Smooth muscle cell (in vitro differentiated cells): ENCODE measurements around the gene TTYH3. TPM values are rescaled to one million over a fixed set of nuclear protein-coding genes. Genes with fewer than 3 reads are reported as not detected.

Experiments used
- DNase-seq: peaks from one replicate; lab custom pipeline; 2025; ENCODE audit not compliant: unreplicated experiment; lab: John Stamatoyannopoulos, UW
- H2AFZ ChIP-seq: fragments of 200-600 bp; sonication (generic); 2 replicates; pipeline ENCODE4 v1.6.0; 2016; ENCODE audit warnings: antibody characterized with exemption, low read depth, mild to moderate bottlenecking
- H3F3A ChIP-seq: fragments of 200-600 bp; sonication (generic); 2 replicates; pipeline ENCODE4 v1.6.0; 2017; ENCODE audit warnings: antibody characterized with exemption, low read depth
- H3K27ac ChIP-seq: fragments of 200-600 bp; sonication (generic); 2 replicates; pipeline ENCODE4 v1.5.1; 2016; ENCODE audit warnings: low read depth, mild to moderate bottlenecking
- H3K27me3 ChIP-seq: fragments of 200-600 bp; sonication (generic); 2 replicates; pipeline ENCODE4 v1.6.1; 2016; ENCODE audit warnings: low read depth, mild to moderate bottlenecking
- H3K36me3 ChIP-seq: fragments of 200-600 bp; sonication (generic); 2 replicates; pipeline ENCODE4 v1.5.1; 2016; ENCODE audit warnings: low read depth
- H3K4me1 ChIP-seq: fragments of 200-600 bp; sonication (generic); 2 replicates; pipeline ENCODE4 v1.5.1; 2016; ENCODE audit warnings: low read depth
- H3K4me2 ChIP-seq: fragments of 200-600 bp; sonication (generic); 2 replicates; pipeline ENCODE4 v1.6.0; 2016; ENCODE audit warnings: mild to moderate bottlenecking
- H3K4me3 ChIP-seq: fragments of 200-600 bp; sonication (generic); 2 replicates; pipeline ENCODE4 v1.5.1; 2016; ENCODE audit warnings: mild to moderate bottlenecking
- H3K79me2 ChIP-seq: fragments of 200-600 bp; sonication (generic); 2 replicates; pipeline ENCODE4 v1.6.0; 2016; ENCODE audit warnings: low read depth, mild to moderate bottlenecking
- H3K9ac ChIP-seq: fragments of 200-600 bp; sonication (generic); 2 replicates; pipeline ENCODE4 v1.6.0; 2016; ENCODE audit warnings: low read depth
- H3K9me3 ChIP-seq: fragments of 200-600 bp; sonication (generic); replicated peaks from 2 replicates; pipeline ENCODE4 v1.5.1; 2016; ENCODE audit warnings: low read depth
- H4K20me1 ChIP-seq: fragments of 200-600 bp; sonication (generic); 2 replicates; pipeline ENCODE4 v1.6.0; 2016; ENCODE audit warnings: low read depth
- WGBS: methylation state at CpG from one replicate; pipeline ENCODE4 v1.1.7; 2016; ENCODE audit warnings: low lambda C conversion rate; 5-methylcytosine and 5-hydroxymethylcytosine counted together
- polyA plus RNA-seq: library from polyadenylated mRNA; unstranded; fragments of >200 nt; fragmentation: Nextera tagmentation; extraction: Ambion mirVana; gene quantifications from 2 replicates; pipeline ENCODE4 v1.2.1, GENCODE V29; 2016
- total RNA-seq: library from RNA; depleted of rRNA; stranded (reverse); fragments of >200 nt; gene quantifications from 2 replicates; pipeline ENCODE4 v1.2.3, GENCODE V29; 2014
- TF ChIP-seq, protein P1 (sequence below): fragments of 200-600 bp; sonication (generic); IDR thresholded peaks from 2 replicates; pipeline ENCODE4 v1.5.1; 2017; ENCODE audit warnings: borderline replicate concordance, mild to moderate bottlenecking, antibody characterized with exemption; ENCODE audit not compliant: insufficient read depth, poor library complexity, severe bottlenecking

TTYH3 gene
- total and polyA plus RNA-seq, 2 experiments from 2014 or later = 51.5 to 179 TPM

DNA sequence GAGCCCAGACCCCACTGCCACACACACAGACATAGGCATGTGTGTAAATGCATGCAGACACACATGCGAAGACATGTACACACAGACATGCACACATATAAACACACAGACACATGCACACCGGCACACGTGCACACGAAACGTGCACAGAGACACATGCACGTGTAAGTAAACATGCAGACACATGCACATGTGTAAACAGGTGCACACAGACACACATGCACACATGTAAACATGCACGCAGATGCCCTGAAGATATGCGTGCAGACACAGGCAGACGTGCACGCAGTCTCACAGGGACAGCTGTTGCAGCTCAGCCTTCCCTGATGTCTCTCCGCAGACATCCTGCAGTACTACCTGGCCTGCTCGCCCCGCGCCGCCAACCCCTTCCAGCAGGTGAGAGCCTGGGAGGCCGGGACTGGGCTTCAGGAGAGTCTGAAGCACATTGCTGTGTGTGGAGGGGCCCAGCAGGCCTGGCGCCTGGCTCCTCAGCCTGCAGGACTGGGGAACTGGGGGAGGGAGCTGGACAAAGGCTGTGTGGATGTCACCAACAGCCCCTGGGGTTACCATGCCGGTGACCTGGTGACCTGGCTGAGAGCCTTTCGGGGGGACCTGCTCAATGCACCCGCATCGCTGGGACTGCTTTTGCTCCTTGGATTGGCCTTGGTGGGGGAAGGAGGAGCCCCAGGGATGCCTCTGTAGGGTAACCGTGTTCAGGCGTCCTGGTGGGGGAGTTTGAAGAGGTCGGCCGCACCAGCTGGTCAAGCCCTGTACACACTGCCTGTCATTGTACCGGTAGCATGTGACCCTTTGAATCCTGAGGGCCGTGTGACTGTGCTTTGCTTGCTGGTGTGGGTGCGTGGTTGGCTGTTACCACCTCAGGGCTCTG lies 20.3 kb downstream of the TTYH3 start:
- TF ChIP-seq, protein P1, sequence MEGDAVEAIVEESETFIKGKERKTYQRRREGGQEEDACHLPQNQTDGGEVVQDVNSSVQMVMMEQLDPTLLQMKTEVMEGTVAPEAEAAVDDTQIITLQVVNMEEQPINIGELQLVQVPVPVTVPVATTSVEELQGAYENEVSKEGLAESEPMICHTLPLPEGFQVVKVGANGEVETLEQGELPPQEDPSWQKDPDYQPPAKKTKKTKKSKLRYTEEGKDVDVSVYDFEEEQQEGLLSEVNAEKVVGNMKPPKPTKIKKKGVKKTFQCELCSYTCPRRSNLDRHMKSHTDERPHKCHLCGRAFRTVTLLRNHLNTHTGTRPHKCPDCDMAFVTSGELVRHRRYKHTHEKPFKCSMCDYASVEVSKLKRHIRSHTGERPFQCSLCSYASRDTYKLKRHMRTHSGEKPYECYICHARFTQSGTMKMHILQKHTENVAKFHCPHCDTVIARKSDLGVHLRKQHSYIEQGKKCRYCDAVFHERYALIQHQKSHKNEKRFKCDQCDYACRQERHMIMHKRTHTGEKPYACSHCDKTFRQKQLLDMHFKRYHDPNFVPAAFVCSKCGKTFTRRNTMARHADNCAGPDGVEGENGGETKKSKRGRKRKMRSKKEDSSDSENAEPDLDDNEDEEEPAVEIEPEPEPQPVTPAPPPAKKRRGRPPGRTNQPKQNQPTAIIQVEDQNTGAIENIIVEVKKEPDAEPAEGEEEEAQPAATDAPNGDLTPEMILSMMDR = no peak
- Histone ChIP-seq H3K27me3 (no peaks in the 10 kb centered on the region), H3K27ac (no peak overlapping the region), H2AFZ (no peak overlapping the region), H4K20me1 (peaks cover 59% of the 10 kb centered on the region), H3K36me3 (peaks cover 5% of the 10 kb centered on the region), H3K9me3 (no peaks in the 10 kb centered on the region), H3F3A (no peaks in the 10 kb centered on the region), H3K79me2 (peaks cover under 1% of the 10 kb centered on the region), H3K4me2 (no peak overlapping the region), H3K4me3 (no peak overlapping the region), H3K4me1 (no peaks in the 10 kb centered on the region), H3K9ac (no peak overlapping the region)
- no peak for DNase-seq
- WGBS = 96% methylated on average over 28 of the region's 28 CpGs

DNA sequence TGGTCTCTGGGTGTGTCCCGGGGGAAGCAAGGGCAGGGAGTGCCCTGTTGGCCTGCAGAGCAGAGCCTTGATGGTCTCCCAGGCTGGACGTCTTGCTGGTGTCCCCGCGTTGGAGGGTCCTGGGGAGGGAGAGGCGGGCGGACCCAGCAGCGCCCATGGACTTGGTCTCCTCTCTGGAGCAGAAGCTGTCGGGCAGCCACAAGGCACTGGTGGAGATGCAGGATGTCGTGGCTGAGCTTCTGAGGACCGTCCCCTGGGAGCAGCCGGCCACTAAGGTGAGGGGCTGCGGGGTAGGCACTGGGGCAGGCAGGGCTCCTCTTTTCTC lies 20.9 kb downstream of the TTYH3 start:
- Histone ChIP-seq H4K20me1 (peaks cover 59% of the 10 kb centered on the region), H3K36me3 (peaks cover 5% of the 10 kb centered on the region), H3K27me3 (no peaks in the 10 kb centered on the region), H2AFZ (no peak overlapping the region), H3K9ac (no peak overlapping the region), H3K79me2 (no peaks in the 10 kb centered on the region), H3K27ac (no peak overlapping the region), H3F3A (no peaks in the 10 kb centered on the region), H3K4me2 (no peak overlapping the region), H3K4me3 (no peak overlapping the region), H3K9me3 (no peaks in the 10 kb centered on the region), H3K4me1 (no peaks in the 10 kb centered on the region)
- DNase-seq = no peak
- WGBS = 94% methylated on average over 12 of the region's 12 CpGs
- TF ChIP-seq, protein P1 = no peak

DNA sequence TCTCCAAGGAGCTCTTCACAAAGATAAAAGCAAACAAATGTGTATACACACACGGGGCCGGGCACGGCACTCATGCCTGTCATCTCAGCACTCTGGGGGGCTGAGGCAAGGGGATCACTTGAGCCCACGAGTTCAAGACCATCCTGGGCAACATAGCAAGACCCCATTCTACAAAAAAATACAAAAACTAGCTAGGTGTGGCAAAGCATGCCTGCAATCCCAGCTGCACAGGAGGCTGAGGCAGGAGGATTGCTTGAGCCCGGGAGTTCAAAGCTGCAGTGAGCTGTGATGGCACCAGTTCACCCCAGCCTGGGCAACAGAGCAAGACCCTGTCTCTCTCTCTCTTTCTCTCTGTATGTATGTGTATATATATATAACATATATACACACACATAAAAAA lies 22.3 kb downstream of the TTYH3 start:
- TF ChIP-seq, protein P1 = no peak
- no peak for DNase-seq
- H3K9ac ChIP-seq = no peak overlapping the region
- no peak overlapping the region for H3K4me3 ChIP-seq
- H3K79me2 ChIP-seq = no peaks in the 10 kb centered on the region
- H3K27me3 ChIP-seq = no peaks in the 10 kb centered on the region
- peaks cover 59% of the 10 kb centered on the region for H4K20me1 ChIP-seq
- H3F3A ChIP-seq = no peaks in the 10 kb centered on the region
- H3K36me3 ChIP-seq = peaks cover 5% of the 10 kb centered on the region
- WGBS = 96% methylated on average over 5 of the region's 5 CpGs
- no peaks in the 10 kb centered on the region for H3K4me1 ChIP-seq
- H3K9me3 ChIP-seq = no peaks in the 10 kb centered on the region
- H3K27ac ChIP-seq = no peak overlapping the region
- H2AFZ ChIP-seq = no peak overlapping the region
- H3K4me2 ChIP-seq = no peak overlapping the region
